A549 (cell line): ENCODE results near the gene FCAMR. TPM values are rescaled to one million over a fixed set of nuclear protein-coding genes. Genes with fewer than 3 reads are reported as not detected.

ENCODE experiments used
- ATAC-seq, 2 experiments: fragments of 200-7000 bp in 1 of 2; fragments of >200 bp in 1 of 2; cut with Nextera tagmentation in 1 of 2; cut with Tn5 transposase in 1 of 2; 3 replicates each; pipeline versions ENCODE4 v1.8.0 to v1.9.1; 2018 to 2020; ENCODE audit warnings: mild to moderate bottlenecking in 1 of 2, moderate library complexity in 1 of 2
- CTCF ChIA-PET: fragments of 300-600 bp; sonication (Branson Sonifier 250); formaldehyde crosslinking; extraction: SDS; loops from one replicate; lab custom pipeline; 2021; ENCODE audit warnings: antibody characterized with exemption, inconsistent platforms; lab: Yijun Ruan, JAX
- POLR2A ChIA-PET: fragments of 350-600 bp; formaldehyde crosslinking; extraction: SDS; loops from one replicate; lab custom pipeline; 2021; ENCODE audit warnings: antibody characterized with exemption, inconsistent platforms; lab: Yijun Ruan, JAX
- DNase-seq, 2 experiments: peaks; one replicate each; pipeline versions ENCODE4 v3.0.0 to v3.0.0-alpha.2; 2011 to 2016; ENCODE audit warnings: low read depth in 1 of 2, low spot score in 1 of 2
- FAIRE-seq: peaks from 2 replicates; lab custom pipeline; 2011; peaks lifted over from hg19 to GRCh38; lab: Jason Lieb, UNC
- H3K27ac ChIP-seq, 2 experiments: fragments of >200 bp; sonication (Bioruptor Twin); formaldehyde crosslinking; 3 replicates each; pipeline ENCODE4 v1.5.1; 2016 to 2017
- H3K4me1 ChIP-seq: fragments of >200 bp; sonication (Bioruptor Twin); formaldehyde crosslinking; 3 replicates; pipeline ENCODE4 v1.6.1; 2016
- H3K4me2 ChIP-seq: fragments of >200 bp; sonication (Bioruptor Twin); formaldehyde crosslinking; 3 replicates; pipeline ENCODE4 v1.6.1; 2016
- H3K4me3 ChIP-seq: fragments of >200 bp; sonication (Bioruptor Twin); formaldehyde crosslinking; 3 replicates; pipeline ENCODE4 v1.5.1; 2016
- H3K9me3 ChIP-seq: fragments of >200 bp; sonication (Bioruptor Twin); formaldehyde crosslinking; 3 replicates; pipeline ENCODE4 v1.6.1; 2016
- CBX8 ChIP-seq: fragments of 200-600 bp; sonication (generic); IDR thresholded peaks from 2 replicates; pipeline ENCODE4 v1.6.1; 2016
- EHMT2 ChIP-seq: fragments of 200-600 bp; sonication (generic); IDR thresholded peaks from 2 replicates; pipeline ENCODE4 v1.6.1; 2016; ENCODE audit warnings: antibody characterized with exemption, low read depth, mild to moderate bottlenecking, moderate library complexity
- HDAC2 ChIP-seq: fragments of 200-600 bp; sonication (generic); IDR thresholded peaks from 2 replicates; pipeline ENCODE4 v1.6.1; 2016
- HEYL ChIP-seq: fragments of 250-450 bp; sonication (Bioruptor Pico); IDR thresholded peaks from 2 replicates; pipeline ENCODE4 v1.8.0; 2021; ENCODE audit warnings: mild to moderate bottlenecking, moderate library complexity
- HOXB13 ChIP-seq: fragments of 250-450 bp; sonication (Bioruptor Pico); IDR thresholded peaks from 2 replicates; pipeline ENCODE4 v1.5.0; 2020; ENCODE audit warnings: low read depth, mild to moderate bottlenecking, moderate library complexity
- MAFK ChIP-seq: fragments of 450-650 bp; IDR thresholded peaks from 2 replicates; pipeline ENCODE4 v1.6.1; 2014; ENCODE audit not compliant: partially characterized antibody
- RAD21 ChIP-seq, 2 experiments: fragments of >200 bp in 1 of 2; sonication (Bioruptor Twin) in 1 of 2; formaldehyde crosslinking in 1 of 2; IDR thresholded peaks in 1 of 2; conservative IDR thresholded peaks in 1 of 2; 2 replicates in 1 of 2; 3 replicates in 1 of 2; pipeline ENCODE4 v1.6.1; 2012 to 2018; ENCODE audit warnings: inconsistent platforms in 1 of 2
- RCOR1 ChIP-seq: fragments of 150-350 bp; IDR thresholded peaks from 2 replicates; pipeline ENCODE4 v1.6.1; 2014; ENCODE audit warnings: antibody characterized with exemption, low read length, low read depth
- RNF2 ChIP-seq: fragments of 200-600 bp; sonication (generic); IDR thresholded peaks from 2 replicates; pipeline ENCODE4 v1.6.1; 2016; ENCODE audit warnings: low read depth, mild to moderate bottlenecking, antibody characterized with exemption, moderate library complexity, borderline replicate concordance
- SMC3 ChIP-seq: fragments of >200 bp; sonication (Bioruptor Twin); formaldehyde crosslinking; IDR thresholded peaks from 3 replicates; pipeline ENCODE4 v1.6.1; 2018; ENCODE audit warnings: inconsistent platforms
- ZFP36 ChIP-seq: fragments of 450-650 bp; IDR thresholded peaks from 2 replicates; pipeline ENCODE4 v1.6.1; 2014; ENCODE audit warnings: borderline replicate concordance; ENCODE audit not compliant: partially characterized antibody
- ZSCAN20 ChIP-seq: fragments of 250-450 bp; sonication (Bioruptor Pico); IDR thresholded peaks from 2 replicates; pipeline ENCODE4 v1.8.0; 2022; ENCODE audit warnings: mild to moderate bottlenecking, moderate library complexity
- WGBS: methylation state at CpG from one replicate; pipeline ENCODE4 v1.1.6; 2017; ENCODE audit errors: missing lambda C conversion rate; 5-methylcytosine and 5-hydroxymethylcytosine counted together
- polyA plus RNA-seq, 4 experiments: library from polyadenylated mRNA; depleted of rRNA in 3 of 4; stranded (reverse); fragments of >200 nt; fragmentation: RNase III in 1 of 4; extraction: RNeasy Plus Mini Kit Qiagen cat#74134 plus additional on column Dnase treatment in 1 of 4; gene quantifications; 2 replicates in 3 of 4; 3 replicates in 1 of 4; pipeline ENCODE4 v1.2.3, GENCODE V29; 2011 to 2017
- TF ChIP-seq, protein P1 (sequence below): fragments of >200 bp; sonication (Bioruptor Twin); formaldehyde crosslinking; IDR thresholded peaks from 3 replicates; pipeline ENCODE4 v1.5.1; 2016
- TF ChIP-seq, protein P2 (sequence below): IDR thresholded peaks from 2 replicates; pipeline ENCODE4 v1.6.1; 2012
- TF ChIP-seq, protein P3 (sequence below): fragments of 200-600 bp; sonication (generic); IDR thresholded peaks from 2 replicates; pipeline ENCODE4 v1.6.1; 2016; ENCODE audit warnings: antibody characterized with exemption, mild to moderate bottlenecking, moderate library complexity
- TF ChIP-seq, protein P4 (sequence below): fragments of >200 bp; sonication (Bioruptor Twin); formaldehyde crosslinking; IDR thresholded peaks from 2 replicates; pipeline ENCODE4 v1.6.1; 2016

The FCAMR gene
- polyA plus RNA-seq, 2 of the 4 experiments (the other 2 are of a cell fraction): not detected

DNA sequence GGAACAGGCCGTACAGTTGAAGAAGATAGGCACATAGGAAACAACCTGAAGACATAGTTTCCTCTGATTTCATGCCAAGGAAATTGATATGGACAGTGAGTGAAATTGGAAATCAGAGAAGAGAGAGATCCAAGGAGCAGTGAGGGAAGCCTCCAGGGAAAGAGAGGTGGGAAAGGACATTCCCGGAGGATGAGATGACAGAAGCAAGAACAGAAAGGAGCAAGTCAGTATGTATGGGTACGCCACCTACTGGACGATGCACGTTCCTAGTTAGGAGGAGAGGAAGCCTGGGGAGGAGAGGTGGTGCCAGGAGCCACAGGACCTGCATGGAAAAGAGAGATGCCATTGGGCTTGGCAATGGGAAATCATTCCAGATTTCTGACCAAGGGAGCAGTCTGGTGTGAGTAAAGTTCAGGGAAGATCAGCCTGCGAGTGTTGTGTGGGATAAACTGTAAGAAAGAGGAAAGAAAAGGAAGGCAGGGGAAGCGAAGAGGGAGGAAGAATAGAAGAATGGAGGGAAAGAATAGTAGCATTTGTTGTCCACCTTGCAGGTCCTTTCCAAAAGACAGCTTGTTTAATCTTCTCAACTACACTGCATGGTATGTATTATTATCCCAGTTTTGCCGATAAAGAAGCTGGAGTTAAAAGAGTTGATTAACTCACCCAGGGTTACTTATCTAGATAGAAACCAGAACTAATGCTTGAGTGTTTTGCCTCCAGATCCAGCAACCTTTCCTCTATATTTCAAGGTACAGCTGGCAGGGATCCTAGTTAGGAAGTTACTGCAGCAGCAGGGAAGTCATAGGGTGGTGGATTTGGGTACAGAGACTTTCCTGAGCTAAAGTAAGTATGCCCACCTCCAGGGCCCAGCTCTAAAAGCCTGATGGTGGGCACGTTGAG lies 34.9 kb upstream of the FCAMR start:
- DNase-seq (peak; percentile 77 to 88), ATAC-seq (peak; percentile 79 to 90; a peak in 5 of 6 replicates), FAIRE-seq (no peak)
- H3K9me3 ChIP-seq: peaks cover 18% of the 10 kb centered on the region
- peaks cover 61% of the 10 kb centered on the region for H3K4me1 ChIP-seq
- no peak overlapping the region for H3K4me3 ChIP-seq
- H3K4me2 ChIP-seq: peak overlapping the region; percentile 37
- ChIA-PET CTCF (interaction anchor here (0.6 to 3.2 kb wide), 37 partner anchors 8 to 525 kb away, joined by 3 to 24 read pairs (median 3); partner anchors contain the start of genes C1orf116, EIF2D, IL10 and PFKFB2), POLR2A (interaction anchor here (3.2 kb wide), 1 partner anchor 48 kb away, joined by 14 read pairs; the partner anchor contains the start of gene PFKFB2)
- WGBS: 39% methylated on average over 9 of the region's 9 CpGs
- peak; percentile 35 to 54; a peak in 3 of 5 replicates for TF ChIP-seq RAD21 (conservative IDR thresholded peaks at IDR 0.05 in 1 of 2, IDR thresholded peaks at IDR 0.05 in 1 of 2)
- TF ChIP-seq, protein P1, sequence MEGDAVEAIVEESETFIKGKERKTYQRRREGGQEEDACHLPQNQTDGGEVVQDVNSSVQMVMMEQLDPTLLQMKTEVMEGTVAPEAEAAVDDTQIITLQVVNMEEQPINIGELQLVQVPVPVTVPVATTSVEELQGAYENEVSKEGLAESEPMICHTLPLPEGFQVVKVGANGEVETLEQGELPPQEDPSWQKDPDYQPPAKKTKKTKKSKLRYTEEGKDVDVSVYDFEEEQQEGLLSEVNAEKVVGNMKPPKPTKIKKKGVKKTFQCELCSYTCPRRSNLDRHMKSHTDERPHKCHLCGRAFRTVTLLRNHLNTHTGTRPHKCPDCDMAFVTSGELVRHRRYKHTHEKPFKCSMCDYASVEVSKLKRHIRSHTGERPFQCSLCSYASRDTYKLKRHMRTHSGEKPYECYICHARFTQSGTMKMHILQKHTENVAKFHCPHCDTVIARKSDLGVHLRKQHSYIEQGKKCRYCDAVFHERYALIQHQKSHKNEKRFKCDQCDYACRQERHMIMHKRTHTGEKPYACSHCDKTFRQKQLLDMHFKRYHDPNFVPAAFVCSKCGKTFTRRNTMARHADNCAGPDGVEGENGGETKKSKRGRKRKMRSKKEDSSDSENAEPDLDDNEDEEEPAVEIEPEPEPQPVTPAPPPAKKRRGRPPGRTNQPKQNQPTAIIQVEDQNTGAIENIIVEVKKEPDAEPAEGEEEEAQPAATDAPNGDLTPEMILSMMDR: peak; percentile 63
- TF ChIP-seq SMC3: peak; percentile 41; the same call in 2 of the 3 replicates
- TF ChIP-seq RCOR1: no peak
- TF ChIP-seq, protein P2, sequence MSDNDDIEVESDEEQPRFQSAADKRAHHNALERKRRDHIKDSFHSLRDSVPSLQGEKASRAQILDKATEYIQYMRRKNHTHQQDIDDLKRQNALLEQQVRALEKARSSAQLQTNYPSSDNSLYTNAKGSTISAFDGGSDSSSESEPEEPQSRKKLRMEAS: 0 out of 2 replicates have a peak, but pooled peaks have one; percentile 28
- H3K27ac ChIP-seq: peak overlapping the region; percentile 82 to 89

DNA sequence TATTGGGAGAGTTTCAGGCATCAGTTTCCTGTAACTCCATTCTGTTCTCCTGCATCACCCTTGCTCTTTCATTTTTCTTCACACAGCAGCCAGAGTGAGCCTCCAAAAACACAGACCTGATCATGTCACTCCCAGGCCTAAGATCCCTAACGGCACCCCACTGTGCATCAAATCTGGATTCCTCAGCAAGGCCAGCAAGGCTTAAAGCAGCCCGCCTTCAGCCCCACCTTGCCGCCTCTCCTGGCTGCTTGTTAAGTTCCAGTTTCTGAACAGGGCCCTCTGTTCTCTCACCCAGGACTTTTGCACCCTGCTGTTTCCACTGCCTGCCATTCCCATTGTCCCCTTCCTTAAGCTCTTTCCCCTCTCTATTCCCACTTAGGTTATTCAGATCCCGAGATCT lies 33.0 kb upstream of the FCAMR start:
- POLR2A ChIA-PET: no interaction called here
- CTCF ChIA-PET: interaction anchor here (1.0 to 3.2 kb wide), 10 partner anchors 8 to 513 kb away, joined by 3 to 17 read pairs (median 10); no protein-coding TSS in a partner anchor
- no peak for TF ChIP-seq HEYL (CRISPR knock-in tag)
- TF ChIP-seq, protein P3, sequence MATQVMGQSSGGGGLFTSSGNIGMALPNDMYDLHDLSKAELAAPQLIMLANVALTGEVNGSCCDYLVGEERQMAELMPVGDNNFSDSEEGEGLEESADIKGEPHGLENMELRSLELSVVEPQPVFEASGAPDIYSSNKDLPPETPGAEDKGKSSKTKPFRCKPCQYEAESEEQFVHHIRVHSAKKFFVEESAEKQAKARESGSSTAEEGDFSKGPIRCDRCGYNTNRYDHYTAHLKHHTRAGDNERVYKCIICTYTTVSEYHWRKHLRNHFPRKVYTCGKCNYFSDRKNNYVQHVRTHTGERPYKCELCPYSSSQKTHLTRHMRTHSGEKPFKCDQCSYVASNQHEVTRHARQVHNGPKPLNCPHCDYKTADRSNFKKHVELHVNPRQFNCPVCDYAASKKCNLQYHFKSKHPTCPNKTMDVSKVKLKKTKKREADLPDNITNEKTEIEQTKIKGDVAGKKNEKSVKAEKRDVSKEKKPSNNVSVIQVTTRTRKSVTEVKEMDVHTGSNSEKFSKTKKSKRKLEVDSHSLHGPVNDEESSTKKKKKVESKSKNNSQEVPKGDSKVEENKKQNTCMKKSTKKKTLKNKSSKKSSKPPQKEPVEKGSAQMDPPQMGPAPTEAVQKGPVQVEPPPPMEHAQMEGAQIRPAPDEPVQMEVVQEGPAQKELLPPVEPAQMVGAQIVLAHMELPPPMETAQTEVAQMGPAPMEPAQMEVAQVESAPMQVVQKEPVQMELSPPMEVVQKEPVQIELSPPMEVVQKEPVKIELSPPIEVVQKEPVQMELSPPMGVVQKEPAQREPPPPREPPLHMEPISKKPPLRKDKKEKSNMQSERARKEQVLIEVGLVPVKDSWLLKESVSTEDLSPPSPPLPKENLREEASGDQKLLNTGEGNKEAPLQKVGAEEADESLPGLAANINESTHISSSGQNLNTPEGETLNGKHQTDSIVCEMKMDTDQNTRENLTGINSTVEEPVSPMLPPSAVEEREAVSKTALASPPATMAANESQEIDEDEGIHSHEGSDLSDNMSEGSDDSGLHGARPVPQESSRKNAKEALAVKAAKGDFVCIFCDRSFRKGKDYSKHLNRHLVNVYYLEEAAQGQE: no peak
- TF ChIP-seq HOXB13 (CRISPR knock-in tag): no peak
- no peak for TF ChIP-seq MAFK
- no peak for TF ChIP-seq RNF2
- no peak for TF ChIP-seq EHMT2
- TF ChIP-seq, protein P4, sequence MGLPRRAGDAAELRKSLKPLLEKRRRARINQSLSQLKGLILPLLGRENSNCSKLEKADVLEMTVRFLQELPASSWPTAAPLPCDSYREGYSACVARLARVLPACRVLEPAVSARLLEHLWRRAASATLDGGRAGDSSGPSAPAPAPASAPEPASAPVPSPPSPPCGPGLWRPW: no peak
- TF ChIP-seq HDAC2: no peak
- TF ChIP-seq ZFP36: no peak
- TF ChIP-seq ZSCAN20 (CRISPR knock-in tag): no peak
- no peak for TF ChIP-seq SMC3
- no peak for TF ChIP-seq CBX8
- no peak for TF ChIP-seq RCOR1
- TF ChIP-seq, all 56 proteins: peak for 0

More for the DNA sequence above, 33.0 kb upstream of the FCAMR start:
- Histone ChIP-seq H3K4me3 (no peak overlapping the region), H3K4me1 (peaks cover 58% of the 10 kb centered on the region), H3K4me2 (no peak overlapping the region), H3K9me3 (peaks cover 5% of the 10 kb centered on the region), H3K27ac (peak overlapping the region; percentile 39 to 89; a peak in 4 of 6 replicates)
- no peak for DNase-seq
- no peak for ATAC-seq
- FAIRE-seq: no peak
- WGBS: 90% methylated on average over 4 of the region's 4 CpGs
